ENCODE measurements around the gene BCAP31.

The BCAP31 gene

DNA sequence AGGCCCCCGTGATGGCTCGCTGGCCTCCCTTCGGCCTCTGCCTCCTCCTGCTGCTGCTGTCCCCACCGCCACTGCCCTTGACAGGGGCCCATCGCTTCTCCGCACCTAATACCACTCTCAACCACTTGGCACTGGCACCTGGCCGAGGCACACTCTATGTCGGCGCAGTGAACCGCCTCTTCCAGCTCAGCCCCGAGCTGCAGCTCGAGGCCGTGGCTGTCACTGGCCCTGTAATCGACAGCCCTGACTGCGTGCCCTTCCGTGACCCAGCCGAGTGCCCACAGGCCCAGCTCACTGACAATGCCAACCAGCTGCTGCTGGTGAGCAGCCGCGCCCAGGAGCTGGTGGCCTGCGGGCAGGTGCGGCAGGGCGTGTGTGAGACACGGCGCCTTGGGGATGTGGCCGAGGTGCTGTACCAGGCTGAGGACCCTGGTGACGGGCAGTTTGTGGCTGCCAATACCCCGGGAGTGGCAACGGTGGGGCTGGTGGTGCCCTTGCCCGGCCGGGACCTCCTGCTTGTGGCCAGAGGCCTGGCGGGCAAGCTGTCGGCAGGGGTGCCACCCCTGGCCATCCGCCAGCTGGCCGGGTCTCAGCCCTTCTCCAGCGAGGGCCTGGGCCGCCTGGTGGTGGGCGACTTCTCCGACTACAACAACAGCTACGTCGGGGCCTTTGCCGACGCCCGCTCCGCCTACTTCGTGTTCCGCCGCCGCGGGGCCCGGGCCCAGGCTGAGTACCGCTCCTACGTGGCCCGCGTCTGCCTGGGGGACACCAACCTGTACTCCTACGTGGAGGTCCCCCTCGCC, 42.9 kb upstream of the BCAP31 start:
- no peak overlapping the region for H3K4me3 ChIP-seq (ENCODE audit: low read depth, low read length)
- no peak for TF ChIP-seq MAX (IDR thresholded peaks at IDR 0.05; ENCODE audit: low read depth, low read length)
- no peak for DNase-seq (ENCODE audit: low read depth)

DNA sequence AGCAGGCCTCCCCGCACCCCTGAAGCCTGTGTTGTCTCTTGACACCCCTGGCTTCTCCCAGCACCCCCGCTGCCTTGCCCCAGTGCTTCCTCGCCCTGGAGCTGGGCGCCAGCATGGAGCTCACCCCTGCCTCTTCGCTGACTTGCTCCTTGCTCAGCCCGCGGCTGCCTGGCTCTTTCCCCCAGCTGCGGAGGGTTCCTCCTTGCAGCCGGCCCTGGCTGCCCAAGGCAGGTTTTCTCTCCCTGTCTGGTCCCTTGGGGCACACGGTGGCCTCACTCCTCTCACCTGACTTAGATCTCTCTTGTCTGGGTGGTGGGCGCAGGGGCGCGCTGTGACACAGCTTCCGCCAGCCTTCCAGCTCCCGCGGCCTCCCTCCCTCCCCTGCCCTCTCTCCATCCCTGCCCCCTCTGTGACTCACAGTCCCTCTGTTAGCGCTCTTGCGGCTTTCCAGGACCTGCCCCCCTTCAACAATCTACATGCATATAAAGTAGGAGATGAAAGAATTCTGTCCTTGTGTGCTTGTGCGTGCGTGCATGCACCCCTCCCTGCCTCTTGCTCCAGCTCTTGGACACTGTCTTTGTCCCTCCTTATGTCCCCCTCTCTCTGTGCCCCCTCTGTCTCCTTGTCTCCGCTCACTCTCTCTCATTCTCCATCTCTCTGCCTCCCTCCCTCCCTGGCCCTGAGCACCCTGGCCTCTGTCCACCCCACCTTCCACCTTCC, 42.1 kb upstream of the BCAP31 start:
- TF ChIP-seq, protein P1, sequence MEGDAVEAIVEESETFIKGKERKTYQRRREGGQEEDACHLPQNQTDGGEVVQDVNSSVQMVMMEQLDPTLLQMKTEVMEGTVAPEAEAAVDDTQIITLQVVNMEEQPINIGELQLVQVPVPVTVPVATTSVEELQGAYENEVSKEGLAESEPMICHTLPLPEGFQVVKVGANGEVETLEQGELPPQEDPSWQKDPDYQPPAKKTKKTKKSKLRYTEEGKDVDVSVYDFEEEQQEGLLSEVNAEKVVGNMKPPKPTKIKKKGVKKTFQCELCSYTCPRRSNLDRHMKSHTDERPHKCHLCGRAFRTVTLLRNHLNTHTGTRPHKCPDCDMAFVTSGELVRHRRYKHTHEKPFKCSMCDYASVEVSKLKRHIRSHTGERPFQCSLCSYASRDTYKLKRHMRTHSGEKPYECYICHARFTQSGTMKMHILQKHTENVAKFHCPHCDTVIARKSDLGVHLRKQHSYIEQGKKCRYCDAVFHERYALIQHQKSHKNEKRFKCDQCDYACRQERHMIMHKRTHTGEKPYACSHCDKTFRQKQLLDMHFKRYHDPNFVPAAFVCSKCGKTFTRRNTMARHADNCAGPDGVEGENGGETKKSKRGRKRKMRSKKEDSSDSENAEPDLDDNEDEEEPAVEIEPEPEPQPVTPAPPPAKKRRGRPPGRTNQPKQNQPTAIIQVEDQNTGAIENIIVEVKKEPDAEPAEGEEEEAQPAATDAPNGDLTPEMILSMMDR (IDR thresholded peaks at IDR 0.05; ENCODE audit: low read depth, low read length), result no peak
- TF ChIP-seq POLR2A (IDR thresholded peaks at IDR 0.05; ENCODE audit: extremely low read depth, insufficient read length), result peak; percentile 19
- peak; percentile 36; the same call in 1 of the 2 replicates for TF ChIP-seq MAX (IDR thresholded peaks at IDR 0.05; ENCODE audit: low read depth, low read length)
- TF ChIP-seq MYC (IDR thresholded peaks at IDR 0.05; ENCODE audit: low read depth, low read length), result peak; percentile 51; the same call in 1 of the 2 replicates
- H3K4me3 ChIP-seq (ENCODE audit: low read depth, low read length), result peak overlapping the region; percentile 46
- DNase-seq (ENCODE audit: low read depth), result peak; percentile 88

- no peak overlapping the region for H3K4me3 ChIP-seq (ENCODE audit: low read depth, low read length)
- TF ChIP-seq MAX (IDR thresholded peaks at IDR 0.05; ENCODE audit: low read depth, low read length), result no peak
- no peak for TF ChIP-seq POLR2A (IDR thresholded peaks at IDR 0.05; ENCODE audit: extremely low read depth, insufficient read length)
- TF ChIP-seq MYC (IDR thresholded peaks at IDR 0.05; ENCODE audit: low read depth, low read length), result no peak
- TF ChIP-seq, protein P1 (IDR thresholded peaks at IDR 0.05; ENCODE audit: low read depth, low read length), result no peak
- DNase-seq (ENCODE audit: low read depth), result no peak
Observed at GRCh38 chrX:153765138-153766079, 41.2 kb upstream of the BCAP31 start.

GRCh38 chrX:153764786-153765137, 40.6 kb upstream of the BCAP31 start:
- DNase-seq (ENCODE audit: low read depth), result no peak
- TF ChIP-seq MYC (IDR thresholded peaks at IDR 0.05; ENCODE audit: low read depth, low read length), result no peak
- TF ChIP-seq MAX (IDR thresholded peaks at IDR 0.05; ENCODE audit: low read depth, low read length), result no peak
- TF ChIP-seq, protein P1 (IDR thresholded peaks at IDR 0.05; ENCODE audit: low read depth, low read length), result no peak
- no peak for TF ChIP-seq POLR2A (IDR thresholded peaks at IDR 0.05; ENCODE audit: extremely low read depth, insufficient read length)
- H3K4me3 ChIP-seq (ENCODE audit: low read depth, low read length), result no peak overlapping the region

- peak; percentile 78 for DNase-seq (ENCODE audit: low read depth)
- no peak within 1 kb of the TSS for H3K4me3 ChIP-seq (ENCODE audit: low read depth, low read length)
- TF ChIP-seq, protein P1 (IDR thresholded peaks at IDR 0.05; ENCODE audit: low read depth, low read length), result peak; percentile 55
- TF ChIP-seq MAX (IDR thresholded peaks at IDR 0.05; ENCODE audit: low read depth, low read length) (peak; percentile 19; the same call in 1 of the 2 replicates), POLR2A (IDR thresholded peaks at IDR 0.05; ENCODE audit: extremely low read depth, insufficient read length) (no peak)
Observed at GRCh38 chrX:153763989-153764755, 40.0 kb upstream of the BCAP31 start, which contains the start of gene PLXNB3. Gene PLXNB3, plus strand, starts transcription at chrX:153764249. Its CDS starts 1,287 bp downstream, at chrX:153765536.
